AG09309 (cell line): Measurements from ENCODE around the gene SURF6.
"Not testable (repeated sequence)": the region's sequence is repeated elsewhere in the genome, so short reads cannot be mapped to it uniquely, and the experiment has no call there.

Experiments
- DNase-seq: peaks from one replicate; pipeline ENCODE4 v3.0.0-alpha.2; 2010; ENCODE audit warnings: low read depth
- H3K4me3 ChIP-seq: 2 replicates; pipeline ENCODE4 v1.5.1; 2011; ENCODE audit warnings: mild to moderate bottlenecking, low read depth, low read length, moderate library complexity; ENCODE audit not compliant: control insufficient read depth
- TF ChIP-seq, protein P1 (sequence below): IDR thresholded peaks from 2 replicates; pipeline ENCODE4 v1.5.1; 2011; ENCODE audit warnings: mild to moderate bottlenecking, low read depth, low read length, inconsistent platforms; ENCODE audit not compliant: insufficient read depth, control insufficient read depth; ENCODE audit errors: missing control alignments

The SURF6 gene

DNA sequence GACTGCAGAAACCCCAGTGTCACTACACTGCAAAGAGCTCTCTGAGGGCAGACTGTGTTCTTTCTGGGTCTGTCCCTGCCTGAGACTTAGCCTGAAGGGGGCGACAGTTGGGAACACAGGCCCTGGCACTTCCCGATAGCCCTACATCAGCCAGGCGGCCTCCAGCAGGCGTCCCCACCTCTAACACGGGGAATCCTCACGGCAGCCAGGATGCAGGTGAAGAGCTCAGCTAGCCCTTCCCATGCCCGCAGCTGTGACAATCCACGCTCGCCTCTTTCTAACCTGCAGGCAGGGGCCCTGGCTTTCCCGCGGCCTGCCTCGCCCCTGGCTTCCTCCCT, 6.0 kb upstream of the SURF6 start:
- no peak for DNase-seq
- H3K4me3 ChIP-seq, result no peak overlapping the region
- TF ChIP-seq, protein P1, sequence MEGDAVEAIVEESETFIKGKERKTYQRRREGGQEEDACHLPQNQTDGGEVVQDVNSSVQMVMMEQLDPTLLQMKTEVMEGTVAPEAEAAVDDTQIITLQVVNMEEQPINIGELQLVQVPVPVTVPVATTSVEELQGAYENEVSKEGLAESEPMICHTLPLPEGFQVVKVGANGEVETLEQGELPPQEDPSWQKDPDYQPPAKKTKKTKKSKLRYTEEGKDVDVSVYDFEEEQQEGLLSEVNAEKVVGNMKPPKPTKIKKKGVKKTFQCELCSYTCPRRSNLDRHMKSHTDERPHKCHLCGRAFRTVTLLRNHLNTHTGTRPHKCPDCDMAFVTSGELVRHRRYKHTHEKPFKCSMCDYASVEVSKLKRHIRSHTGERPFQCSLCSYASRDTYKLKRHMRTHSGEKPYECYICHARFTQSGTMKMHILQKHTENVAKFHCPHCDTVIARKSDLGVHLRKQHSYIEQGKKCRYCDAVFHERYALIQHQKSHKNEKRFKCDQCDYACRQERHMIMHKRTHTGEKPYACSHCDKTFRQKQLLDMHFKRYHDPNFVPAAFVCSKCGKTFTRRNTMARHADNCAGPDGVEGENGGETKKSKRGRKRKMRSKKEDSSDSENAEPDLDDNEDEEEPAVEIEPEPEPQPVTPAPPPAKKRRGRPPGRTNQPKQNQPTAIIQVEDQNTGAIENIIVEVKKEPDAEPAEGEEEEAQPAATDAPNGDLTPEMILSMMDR, result no peak

DNA sequence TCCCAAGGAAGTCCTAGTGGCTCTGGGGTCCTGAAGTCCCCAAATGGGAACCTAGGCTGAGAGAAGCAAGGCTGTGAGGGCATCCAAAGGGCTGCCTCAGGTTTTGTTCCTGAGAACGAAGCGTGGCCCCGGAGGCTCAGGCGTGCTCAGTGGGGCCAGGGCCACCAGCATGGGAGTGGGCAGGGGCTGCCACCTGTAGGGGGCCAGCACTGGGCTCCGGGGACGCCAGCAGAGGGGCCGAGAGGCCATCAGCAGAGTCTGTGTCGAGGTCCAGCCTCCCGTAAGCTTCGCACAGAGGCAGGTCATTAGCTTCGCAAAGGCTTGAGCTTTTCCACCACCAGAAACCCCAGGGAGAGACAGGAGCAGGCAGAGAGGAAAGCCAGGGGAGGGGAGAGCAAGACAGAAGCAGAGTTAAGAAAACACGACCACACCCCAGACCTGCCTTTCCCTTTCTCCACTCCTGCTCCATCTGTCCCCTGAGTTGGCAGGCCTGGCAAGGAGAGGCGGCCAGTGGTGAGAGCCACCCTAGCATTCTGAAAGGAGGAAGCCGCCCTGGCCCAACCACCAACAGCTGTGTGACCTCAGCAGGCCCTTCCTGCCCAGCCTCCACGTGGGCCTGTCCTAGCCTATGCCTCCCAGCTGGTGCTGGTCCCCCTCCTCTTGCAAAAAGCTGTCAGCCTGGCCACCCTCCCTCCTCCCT, 5.5 kb upstream of the SURF6 start:
- no peak overlapping the region for H3K4me3 ChIP-seq
- TF ChIP-seq, protein P1, result no peak

DNA sequence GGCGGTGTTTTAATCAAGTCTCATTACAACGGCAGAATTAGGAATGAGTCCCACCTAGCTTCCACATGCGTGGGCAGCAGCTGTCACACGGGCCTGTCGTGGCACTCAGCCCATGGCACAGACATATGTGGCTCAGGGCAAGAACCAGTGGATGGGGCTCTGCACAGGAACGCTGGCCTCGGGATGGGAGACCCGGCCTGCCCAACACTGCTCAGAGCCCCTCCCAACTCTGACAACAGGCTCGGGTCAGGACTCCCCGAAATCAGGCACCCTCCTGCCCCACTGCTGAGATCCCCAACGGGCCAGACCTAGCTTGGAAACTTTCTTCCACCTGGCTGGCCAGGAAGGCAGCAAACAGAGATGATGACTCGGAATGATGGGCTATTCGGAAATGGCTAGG, 4.9 kb upstream of the SURF6 start:
- DNase-seq, result no peak
- H3K4me3 ChIP-seq, result no peak overlapping the region
- TF ChIP-seq, protein P1, result no peak

More for the DNA sequence above, 5.5 kb upstream of the SURF6 start:
- DNase-seq, result no peak

DNA sequence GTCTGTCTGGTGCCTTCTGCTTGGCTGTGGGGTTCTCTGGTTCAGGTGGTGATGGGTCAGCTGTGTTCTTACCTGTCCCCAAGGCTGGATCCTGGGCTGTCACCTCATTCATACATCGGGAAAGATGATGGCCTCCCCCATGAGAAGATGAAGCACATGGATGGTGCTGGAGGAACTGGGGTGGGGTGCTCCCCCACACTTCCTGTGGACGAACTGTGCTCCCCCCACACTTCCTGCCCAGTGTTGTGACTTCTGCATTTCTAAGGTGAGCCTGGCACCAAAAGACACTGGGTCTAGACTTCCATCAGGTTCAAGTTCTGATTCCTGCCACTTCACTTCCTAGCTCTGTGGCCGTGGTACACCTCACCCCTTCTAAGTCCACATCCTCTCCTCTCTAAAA, 4.3 kb upstream of the SURF6 start:
- H3K4me3 ChIP-seq, result no peak overlapping the region
- TF ChIP-seq, protein P1, result no peak
- DNase-seq, result no peak

DNA sequence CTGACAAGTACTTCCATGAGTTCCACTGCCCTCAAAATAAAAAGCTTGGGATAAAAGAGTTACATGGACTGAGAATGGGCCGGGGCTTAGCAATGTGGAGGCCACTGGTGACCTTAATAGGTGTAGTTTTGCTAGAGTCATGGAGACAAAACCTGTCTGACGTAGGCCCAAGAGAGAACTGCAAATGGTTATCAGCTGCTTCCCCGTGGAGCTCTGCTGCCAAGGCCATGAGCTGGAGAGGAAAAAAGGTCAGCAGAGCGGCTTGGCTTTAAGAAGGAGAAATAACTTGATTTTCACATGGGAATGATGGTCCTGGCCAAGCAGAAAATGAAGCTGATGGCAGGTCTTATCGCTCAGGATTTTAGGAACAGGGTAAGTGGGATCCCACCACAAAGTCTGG, 3.7 kb upstream of the SURF6 start:
- no peak overlapping the region for H3K4me3 ChIP-seq
- no peak for DNase-seq
- TF ChIP-seq, protein P1, result no peak

DNA sequence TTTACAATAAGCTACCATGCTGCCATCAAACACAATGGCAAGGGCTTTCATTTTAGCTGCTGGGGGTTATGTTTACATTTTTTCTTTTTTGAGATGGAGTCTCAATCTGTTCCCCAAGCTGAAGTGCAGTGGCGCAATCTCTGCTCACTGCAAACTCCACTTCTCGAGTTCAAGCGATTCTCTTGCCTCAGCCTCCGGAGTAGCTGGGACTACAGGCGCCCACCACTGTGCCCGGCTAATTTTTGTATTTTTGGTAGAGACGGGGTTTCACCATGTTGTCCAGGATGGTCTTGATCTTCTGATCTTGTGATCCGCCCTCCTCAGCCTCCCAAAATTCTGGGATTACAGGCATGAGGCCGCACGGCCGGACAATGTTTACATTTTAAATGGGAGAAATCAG, 1.1 kb downstream of the SURF6 start:
- H3K4me3 ChIP-seq, result peak overlapping the region; percentile 70
- DNase-seq, result not testable (repeated sequence)

DNA sequence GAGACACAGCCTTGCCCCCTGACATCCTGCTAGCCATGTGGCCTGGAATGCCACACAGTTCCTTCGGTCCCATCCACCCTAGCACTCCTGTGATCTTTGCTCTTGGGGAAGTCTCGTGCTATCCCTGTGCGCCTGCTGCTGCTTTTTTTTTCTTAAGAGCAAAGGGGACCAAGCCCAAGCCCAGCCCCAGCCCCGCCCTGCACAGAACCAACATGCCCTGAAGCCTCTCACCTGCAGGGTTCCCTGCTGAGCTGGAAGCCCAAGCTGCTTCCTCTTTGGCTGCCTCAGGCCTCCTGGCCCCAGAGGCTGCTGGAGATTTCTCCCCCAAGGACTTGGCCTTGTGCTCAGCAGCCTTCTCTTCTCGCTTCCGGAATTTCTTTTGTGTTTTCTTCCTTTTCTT, 1.8 kb downstream of the SURF6 start:
- no peak for DNase-seq
- no peak overlapping the region for H3K4me3 ChIP-seq
- TF ChIP-seq, protein P1, result no peak
